ENCODE measurements around the gene VPS4B.

VPS4B gene

GRCh38 chr18:63376538-63376937, 45.7 kb downstream of the VPS4B start:
- no peaks in the 10 kb centered on the region for H3K27me3 ChIP-seq (ENCODE audit: insufficient read depth, poor library complexity, severe bottlenecking)
- H3K27ac ChIP-seq (replicated peaks), result no peak overlapping the region
- peak; percentile 52 to 66 for DNase-seq (ENCODE audit: low read depth in 1 of 2, low spot score in 1 of 2)
- H3K4me3 ChIP-seq (replicated peaks; ENCODE audit: insufficient read depth, low read length), result no peak overlapping the region
- TF ChIP-seq CTCF (IDR thresholded peaks at IDR 0.05; ENCODE audit: insufficient read depth, low read length) (no peak), GABPA (IDR thresholded peaks at IDR 0.05; ENCODE audit: low read depth) (no peak), SPI1 (IDR thresholded peaks at IDR 0.05; ENCODE audit: borderline replicate concordance, low read depth) (no peak), REST (IDR thresholded peaks at IDR 0.05; ENCODE audit: insufficient replicate concordance, low read depth) (no peak), POLR2AphosphoS5 (IDR thresholded peaks at IDR 0.05; ENCODE audit: low read depth) (no peak)

GRCh38 chr18:63374540-63374939, 47.7 kb downstream of the VPS4B start:
- H3K4me3 ChIP-seq (replicated peaks; ENCODE audit: insufficient read depth, low read length), result no peak overlapping the region
- no peaks in the 10 kb centered on the region for H3K27me3 ChIP-seq (ENCODE audit: insufficient read depth, poor library complexity, severe bottlenecking)
- no peak for DNase-seq (ENCODE audit: low read depth in 1 of 2, low spot score in 1 of 2)
- H3K27ac ChIP-seq (replicated peaks), result no peak overlapping the region
- no peak for TF ChIP-seq GABPA (IDR thresholded peaks at IDR 0.05; ENCODE audit: low read depth)
- no peak for TF ChIP-seq CTCF (IDR thresholded peaks at IDR 0.05; ENCODE audit: insufficient read depth, low read length)
- TF ChIP-seq POLR2AphosphoS5 (IDR thresholded peaks at IDR 0.05; ENCODE audit: low read depth), result no peak
- no peak for TF ChIP-seq SPI1 (IDR thresholded peaks at IDR 0.05; ENCODE audit: borderline replicate concordance, low read depth)
- no peak for TF ChIP-seq REST (IDR thresholded peaks at IDR 0.05; ENCODE audit: insufficient replicate concordance, low read depth)

GRCh38 chr18:63373161-63373560, 49.1 kb downstream of the VPS4B start:
- Histone ChIP-seq H3K27ac (replicated peaks) (no peak overlapping the region), H3K27me3 (ENCODE audit: insufficient read depth, poor library complexity, severe bottlenecking) (no peaks in the 10 kb centered on the region)
- TF ChIP-seq REST (IDR thresholded peaks at IDR 0.05; ENCODE audit: insufficient replicate concordance, low read depth) (no peak), CTCF (IDR thresholded peaks at IDR 0.05; ENCODE audit: insufficient read depth, low read length) (no peak), POLR2AphosphoS5 (IDR thresholded peaks at IDR 0.05; ENCODE audit: low read depth) (no peak), SPI1 (IDR thresholded peaks at IDR 0.05; ENCODE audit: borderline replicate concordance, low read depth) (no peak), GABPA (IDR thresholded peaks at IDR 0.05; ENCODE audit: low read depth) (no peak)

More at GRCh38 chr18:63373161-63373560, 49.1 kb downstream of the VPS4B start:
- no peak for DNase-seq (ENCODE audit: low read depth in 1 of 2, low spot score in 1 of 2)
- no peak overlapping the region for H3K4me3 ChIP-seq (replicated peaks; ENCODE audit: insufficient read depth, low read length)
